Measurements from ENCODE around the gene PWP2. TPM values are rescaled to one million over a fixed set of nuclear protein-coding genes. Genes with fewer than 3 reads are reported as not detected.

Gene PWP2
- total and polyA plus RNA-seq, 2 donors (not counting 3 experiments of a cell fraction or from before 2014, with no cell fraction given), result 5.1 to 31.8 TPM

- no peak for FAIRE-seq
- Histone ChIP-seq H3K27ac (ENCODE audit: insufficient read depth, low read depth, low read length) (no peak overlapping the region), H3K4me2 (ENCODE audit: insufficient read depth, low read length) (no peak overlapping the region), H3K4me1 (ENCODE audit: control insufficient read depth, extremely low read depth, insufficient read depth, low read length) (peaks cover 36% of the 10 kb centered on the region), H4K20me1 (replicated peaks; ENCODE audit: control insufficient read depth, extremely low read depth, insufficient read depth, low read length) (no peaks in the 10 kb centered on the region), H3K79me2 (ENCODE audit: control insufficient read depth, insufficient read depth, low read length) (peaks cover 6% of the 10 kb centered on the region), H3K9me3 (replicated peaks; ENCODE audit: control insufficient read depth, insufficient read depth, low read length) (no peaks in the 10 kb centered on the region), H3K9me1 (replicated peaks; ENCODE audit: control insufficient read depth, extremely low read depth, insufficient read depth, low read length) (no peaks in the 10 kb centered on the region), H3K27me3 (ENCODE audit: control insufficient read depth in 2 of 2, insufficient read depth in 2 of 2, low read length in 2 of 2) (no peaks in the 10 kb centered on the region), H3K9ac (replicated peaks; ENCODE audit: extremely low read depth, insufficient read depth, low read length) (no peak overlapping the region), H2AFZ (ENCODE audit: low read depth, low read length) (no peak overlapping the region), H3K36me3 (ENCODE audit: control insufficient read depth in 2 of 2, extremely low read depth in 1 of 2, insufficient read depth in 2 of 2, low read length in 2 of 2) (peaks cover 12 to 28% of the 10 kb centered on the region in 2 experiments), H3K4me3 (replicated peaks in 1 of 3; ENCODE audit: insufficient read depth in 1 of 3, low read depth in 1 of 3, low read length in 3 of 3) (no peak overlapping the region)
- intact Hi-C loops (cut with micrococcal nuclease) (no loop called here), dilution Hi-C loops (cut with MboI; ENCODE audit: extremely low pct_ligation_motif_present, low sequenced_read_pairs) (no loop called here)
- BruUV-seq (replicated peaks), result no TSS peak
- CTCF ChIA-PET, result no interaction called here
- DNase-seq (ENCODE audit: low read depth, low spot score), result no peak
- TF ChIP-seq JUN (IDR thresholded peaks at IDR 0.05; ENCODE audit: borderline replicate concordance, insufficient read depth, insufficient read length, low read depth) (no peak), MYC (IDR thresholded peaks at IDR 0.05; ENCODE audit: low read depth, low read length) (no peak), EZH2 (IDR thresholded peaks at IDR 0.05; ENCODE audit: borderline replicate concordance, low read depth, low read length, severe bottlenecking) (no peak), POLR2A (IDR thresholded peaks at IDR 0.05; ENCODE audit: low read depth, low read length) (no peak), GATA2 (IDR thresholded peaks at IDR 0.05; ENCODE audit: insufficient read depth, insufficient read length, low read depth, low read length) (no peak), POLR2AphosphoS5 (IDR thresholded peaks at IDR 0.05; ENCODE audit: insufficient read depth, low read depth, low read length) (no peak), CTCF (IDR thresholded peaks at IDR 0.05; ENCODE audit: extremely low read depth in 1 of 2, insufficient read depth in 1 of 2, low read depth in 1 of 2, low read length in 2 of 2) (no peak), FOS (IDR thresholded peaks at IDR 0.05; ENCODE audit: borderline replicate concordance, insufficient read depth, low read length) (no peak)
- TF ChIP-seq, protein P1, sequence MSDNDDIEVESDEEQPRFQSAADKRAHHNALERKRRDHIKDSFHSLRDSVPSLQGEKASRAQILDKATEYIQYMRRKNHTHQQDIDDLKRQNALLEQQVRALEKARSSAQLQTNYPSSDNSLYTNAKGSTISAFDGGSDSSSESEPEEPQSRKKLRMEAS (IDR thresholded peaks at IDR 0.05; ENCODE audit: insufficient read depth, insufficient read length), result no peak
- POLR2A ChIA-PET, result interaction anchor here (0.7 kb wide), 1 partner anchor 222 kb away, joined by 3 read pairs; no protein-coding TSS in a partner anchor
Measured at GRCh38 chr21:44087426-44088400, 19.5 kb upstream of the PWP2 start.

All from endothelial cell of umbilical vein (primary cell).